Measurements from ENCODE around the gene SLC35A5. TPM values are rescaled to one million over a fixed set of nuclear protein-coding genes. Genes with fewer than 3 reads are reported as not detected.

The SLC35A5 gene, protein sequence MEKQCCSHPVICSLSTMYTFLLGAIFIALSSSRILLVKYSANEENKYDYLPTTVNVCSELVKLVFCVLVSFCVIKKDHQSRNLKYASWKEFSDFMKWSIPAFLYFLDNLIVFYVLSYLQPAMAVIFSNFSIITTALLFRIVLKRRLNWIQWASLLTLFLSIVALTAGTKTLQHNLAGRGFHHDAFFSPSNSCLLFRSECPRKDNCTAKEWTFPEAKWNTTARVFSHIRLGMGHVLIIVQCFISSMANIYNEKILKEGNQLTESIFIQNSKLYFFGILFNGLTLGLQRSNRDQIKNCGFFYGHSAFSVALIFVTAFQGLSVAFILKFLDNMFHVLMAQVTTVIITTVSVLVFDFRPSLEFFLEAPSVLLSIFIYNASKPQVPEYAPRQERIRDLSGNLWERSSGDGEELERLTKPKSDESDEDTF
- 35.2 and 35.5 TPM in 2 replicates for total RNA-seq

DNA sequence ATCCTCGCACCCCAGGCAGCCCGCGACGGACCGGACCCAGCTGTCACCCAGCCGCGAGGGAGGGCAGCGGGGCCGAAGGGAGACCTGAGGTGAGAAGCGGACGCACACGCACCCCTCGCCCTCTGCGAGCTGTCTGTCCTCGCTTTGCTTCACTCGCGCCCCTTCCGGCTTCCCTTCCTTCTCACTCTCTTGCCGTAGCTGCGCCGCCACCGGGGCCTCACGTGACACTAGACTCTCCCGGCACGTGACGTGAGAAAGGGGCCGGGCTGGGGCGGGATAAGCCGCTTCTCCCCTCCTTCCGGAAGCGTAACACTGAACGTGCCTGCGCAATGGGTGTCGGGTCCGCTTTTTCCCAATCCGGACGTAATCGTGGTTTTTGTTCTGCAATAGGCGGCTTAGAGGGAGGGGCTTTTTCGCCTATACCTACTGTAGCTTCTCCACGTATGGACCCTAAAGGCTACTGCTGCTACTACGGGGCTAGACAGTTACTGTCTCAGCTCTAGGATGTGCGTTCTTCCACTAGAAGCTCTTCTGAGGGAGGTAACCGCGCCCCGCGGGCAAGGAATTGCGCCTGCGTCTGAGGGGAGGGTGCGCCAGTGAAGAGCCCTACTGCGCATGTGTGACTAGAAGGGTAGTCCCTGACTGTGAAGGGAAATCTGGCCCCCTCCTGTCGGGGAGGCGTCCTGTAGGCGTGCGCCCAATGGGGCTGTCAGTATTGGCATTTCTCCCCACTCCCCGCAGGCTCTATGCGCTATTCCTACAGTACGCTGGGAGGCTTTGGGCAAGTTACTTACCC lies at the start of gene SLC35A5, which contains the start of gene ATG3:
SLC35A5 (plus strand) TSS at position 312 of the 796 bp plus-strand sequence. CDS start 1,359 bp downstream, outside the sequence.
ATG3 (minus strand) TSS at position 229 of the 796 bp plus-strand sequence. CDS start 434 bp downstream, outside the sequence.

Other genes starting within 250 kb of the SLC35A5 start
- 4.7 and 6.7 TPM in 2 replicates for gene CD200, start 228.9 kb upstream of the SLC35A5 start, total RNA-seq
- gene BTLA, start 62.6 kb upstream of the SLC35A5 start, total RNA-seq, result 0.09 TPM in 1 of 2 replicates, not detected in the other
- 55.6 and 71.2 TPM in 2 replicates for gene ATG3, start 83 bp upstream of the SLC35A5 start, total RNA-seq
- 10.0 and 17.3 TPM in 2 replicates for gene CCDC80, start 79.1 kb downstream of the SLC35A5 start, total RNA-seq